ES-I3 (cell line): Measurements from ENCODE around the gene B3GNT2.
"Not testable (repeated sequence)": the region's sequence is repeated elsewhere in the genome, so short reads cannot be mapped to it uniquely, and the experiment has no call there.

ENCODE experiments used
- H3K36me3 ChIP-seq: 2 replicates; pipeline ENCODE4 v1.6.1; 2013; ENCODE audit warnings: mild to moderate bottlenecking, low read length, control low read depth, moderate library complexity; ENCODE audit not compliant: insufficient read depth
- H3K4me1 ChIP-seq: 2 replicates; pipeline ENCODE4 v1.6.1; 2013; ENCODE audit warnings: mild to moderate bottlenecking, control low read depth, low read length; ENCODE audit not compliant: insufficient read depth
- H3K9ac ChIP-seq: 2 replicates; pipeline ENCODE4 v1.6.1; 2013; ENCODE audit warnings: low read depth, mild to moderate bottlenecking, low read length, moderate library complexity
- H3K9me3 ChIP-seq: 2 replicates; pipeline ENCODE4 v1.6.1; 2013; ENCODE audit warnings: mild to moderate bottlenecking, low read length, moderate library complexity; ENCODE audit not compliant: control insufficient read depth, insufficient read depth

B3GNT2 gene

GRCh38 chr2:62196278-62196901 lies 475 bp downstream of the B3GNT2 start:
- Histone ChIP-seq H3K36me3 (no peaks in the 10 kb centered on the region), H3K9ac (peak overlapping the region; percentile 89), H3K4me1 (peaks cover 16% of the 10 kb centered on the region), H3K9me3 (no peaks in the 10 kb centered on the region)

- H3K9me3 ChIP-seq, result no peaks in the 10 kb centered on the region
- peaks cover 22% of the 10 kb centered on the region for H3K4me1 ChIP-seq
- H3K36me3 ChIP-seq, result no peaks in the 10 kb centered on the region
- peak overlapping the region; percentile 89 for H3K9ac ChIP-seq
Measured at GRCh38 chr2:62197011-62197924, 1.4 kb downstream of the B3GNT2 start.

- H3K4me1 ChIP-seq, result peaks cover 23% of the 10 kb centered on the region
- H3K9me3 ChIP-seq, result no peaks in the 10 kb centered on the region
- H3K36me3 ChIP-seq, result no peaks in the 10 kb centered on the region
- peak overlapping the region; percentile 89 for H3K9ac ChIP-seq
Measured at GRCh38 chr2:62197925-62198633, 2.2 kb downstream of the B3GNT2 start.

GRCh38 chr2:62198854-62199253 lies 2.9 kb downstream of the B3GNT2 start:
- not testable (repeated sequence) for H3K9ac ChIP-seq, H3K36me3 ChIP-seq
- peaks cover 23% of the 10 kb centered on the region for H3K4me1 ChIP-seq

GRCh38 chr2:62199392-62200125 lies 3.6 kb downstream of the B3GNT2 start:
- peaks cover 23% of the 10 kb centered on the region for H3K4me1 ChIP-seq
- no peaks in the 10 kb centered on the region for H3K9me3 ChIP-seq
- H3K9ac ChIP-seq, result no peak overlapping the region
- H3K36me3 ChIP-seq, result no peaks in the 10 kb centered on the region

More at GRCh38 chr2:62198854-62199253, 2.9 kb downstream of the B3GNT2 start:
- not testable (repeated sequence) for H3K9me3 ChIP-seq

GRCh38 chr2:62200291-62200841 lies 4.5 kb downstream of the B3GNT2 start:
- Histone ChIP-seq H3K4me1 (peaks cover 23% of the 10 kb centered on the region), H3K9me3 (no peaks in the 10 kb centered on the region), H3K36me3 (no peaks in the 10 kb centered on the region), H3K9ac (no peak overlapping the region)

GRCh38 chr2:62200868-62201267 lies 5.0 kb downstream of the B3GNT2 start:
- Histone ChIP-seq H3K36me3 (no peaks in the 10 kb centered on the region), H3K9ac (no peak overlapping the region), H3K4me1 (peaks cover 23% of the 10 kb centered on the region), H3K9me3 (no peaks in the 10 kb centered on the region)

- H3K9ac ChIP-seq, result no peak overlapping the region
- H3K36me3 ChIP-seq, result no peaks in the 10 kb centered on the region
- H3K4me1 ChIP-seq, result peaks cover 23% of the 10 kb centered on the region
- no peaks in the 10 kb centered on the region for H3K9me3 ChIP-seq
Measured at GRCh38 chr2:62201307-62201706, 5.4 kb downstream of the B3GNT2 start.

- H3K4me1 ChIP-seq, result peaks cover 23% of the 10 kb centered on the region
- no peaks in the 10 kb centered on the region for H3K36me3 ChIP-seq
Measured at GRCh38 chr2:62202019-62202722, 6.3 kb downstream of the B3GNT2 start.

GRCh38 chr2:62202729-62203128 lies 6.8 kb downstream of the B3GNT2 start:
- peaks cover 27% of the 10 kb centered on the region for H3K4me1 ChIP-seq

More at GRCh38 chr2:62202019-62202722, 6.3 kb downstream of the B3GNT2 start:
- Histone ChIP-seq H3K9ac (no peak overlapping the region), H3K9me3 (no peaks in the 10 kb centered on the region)

GRCh38 chr2:62203459-62203858 lies 7.5 kb downstream of the B3GNT2 start:
- H3K9ac ChIP-seq, result no peak overlapping the region
- peaks cover 22% of the 10 kb centered on the region for H3K4me1 ChIP-seq
- H3K9me3 ChIP-seq, result no peaks in the 10 kb centered on the region
- no peaks in the 10 kb centered on the region for H3K36me3 ChIP-seq

More at GRCh38 chr2:62202729-62203128, 6.8 kb downstream of the B3GNT2 start:
- H3K9me3 ChIP-seq, result no peaks in the 10 kb centered on the region
- H3K9ac ChIP-seq, result no peak overlapping the region
- H3K36me3 ChIP-seq, result no peaks in the 10 kb centered on the region

- Histone ChIP-seq H3K36me3 (no peaks in the 10 kb centered on the region), H3K9ac (no peak overlapping the region), H3K4me1 (peaks cover 14% of the 10 kb centered on the region), H3K9me3 (no peaks in the 10 kb centered on the region)
Measured at GRCh38 chr2:62204998-62205496, 9.1 kb downstream of the B3GNT2 start.

- H3K9ac ChIP-seq, result no peak overlapping the region
- H3K9me3 ChIP-seq, result no peaks in the 10 kb centered on the region
- peaks cover 11% of the 10 kb centered on the region for H3K4me1 ChIP-seq
- no peaks in the 10 kb centered on the region for H3K36me3 ChIP-seq
Measured at GRCh38 chr2:62205554-62205953, 9.6 kb downstream of the B3GNT2 start.
